Suprapubic skin (tissue), 4 donors: ENCODE measurements around the gene GDF11.
"Not testable (repeated sequence)": the region's sequence is repeated elsewhere in the genome, so short reads cannot be mapped to it uniquely, and the experiment has no call there.

ENCODE experiments used
- CTCF ChIP-seq, 2 donors: fragments of 200-600 bp in 1 of 2; fragments of 450-650 bp in 1 of 2; sonication (generic) in 1 of 2; IDR thresholded peaks; one replicate each; pipeline ENCODE4 v1.5.1; 2016 to 2019; ENCODE audit warnings: antibody characterized with exemption in 2 of 2, mild to moderate bottlenecking in 1 of 2, moderate library complexity in 1 of 2
- EP300 ChIP-seq: sonication (generic); formaldehyde crosslinking; IDR thresholded peaks from one replicate; pipeline ENCODE4 v1.6.1; 2017; ENCODE audit warnings: antibody characterized with exemption
- POLR2A ChIP-seq, 2 donors: fragments of 450-650 bp; IDR thresholded peaks; one replicate each; pipeline ENCODE4 v1.6.1; 2017; ENCODE audit warnings: antibody characterized with exemption in 2 of 2, mild to moderate bottlenecking in 2 of 2, moderate library complexity in 2 of 2
- POLR2AphosphoS5 ChIP-seq, 3 donors: sonication (generic); formaldehyde crosslinking; IDR thresholded peaks; one replicate each; pipeline ENCODE4 v1.6.1; 2017; ENCODE audit warnings: antibody characterized with exemption in 3 of 3

- not testable (repeated sequence) for TF ChIP-seq CTCF (IDR thresholded peaks at IDR 0.05); EP300; POLR2A (IDR thresholded peaks at IDR 0.05); POLR2AphosphoS5 (IDR thresholded peaks at IDR 0.05)
These were observed 15.7 kb downstream of the GDF11 start for GRCh38 chr12:55758575-55758974.
